AML-193 (cell line): ENCODE measurements around the gene ELK3.

Source experiments
- DNase-seq, 2 experiments: peaks; one replicate each; lab custom pipeline; 2025; lab: John Stamatoyannopoulos, UW

Gene ELK3

GRCh38 chr12:96189781-96190180 is 4.4 kb upstream of the ELK3 start:
- DNase-seq = no peak

DNA sequence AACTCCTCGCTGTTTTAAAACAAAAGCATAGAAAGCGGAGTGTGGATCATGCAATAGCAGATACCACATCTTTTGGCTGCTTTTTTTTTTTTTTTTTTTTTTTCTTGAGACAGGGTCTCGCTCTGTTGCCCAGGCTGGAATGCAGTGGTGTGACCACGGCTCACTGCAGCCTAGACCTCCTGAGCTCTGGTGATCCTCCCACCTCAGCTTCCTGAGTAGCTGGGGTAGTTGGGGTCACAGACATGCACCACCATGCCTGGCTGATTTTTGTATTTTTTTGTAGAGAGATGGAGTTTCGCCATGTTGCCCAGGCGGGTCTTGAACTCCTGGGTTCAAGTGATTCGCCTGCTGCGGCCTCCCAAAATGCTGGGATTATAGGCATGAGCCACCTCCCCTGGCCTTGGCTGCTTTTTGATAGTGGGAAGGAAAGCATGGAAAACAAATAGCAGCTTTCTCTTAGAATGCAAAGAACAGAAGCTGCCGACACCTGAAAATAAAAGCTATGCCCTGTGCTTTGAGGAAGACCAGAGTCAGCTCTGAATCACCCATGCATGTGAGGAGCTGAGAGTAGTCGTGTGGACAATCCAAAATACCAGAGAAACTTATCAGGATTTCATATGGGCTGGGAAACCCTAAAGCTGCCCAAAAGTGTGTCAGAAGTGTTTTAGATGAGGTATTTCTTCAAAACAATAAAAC is 3.6 kb upstream of the ELK3 start:
- no peak for DNase-seq

DNA sequence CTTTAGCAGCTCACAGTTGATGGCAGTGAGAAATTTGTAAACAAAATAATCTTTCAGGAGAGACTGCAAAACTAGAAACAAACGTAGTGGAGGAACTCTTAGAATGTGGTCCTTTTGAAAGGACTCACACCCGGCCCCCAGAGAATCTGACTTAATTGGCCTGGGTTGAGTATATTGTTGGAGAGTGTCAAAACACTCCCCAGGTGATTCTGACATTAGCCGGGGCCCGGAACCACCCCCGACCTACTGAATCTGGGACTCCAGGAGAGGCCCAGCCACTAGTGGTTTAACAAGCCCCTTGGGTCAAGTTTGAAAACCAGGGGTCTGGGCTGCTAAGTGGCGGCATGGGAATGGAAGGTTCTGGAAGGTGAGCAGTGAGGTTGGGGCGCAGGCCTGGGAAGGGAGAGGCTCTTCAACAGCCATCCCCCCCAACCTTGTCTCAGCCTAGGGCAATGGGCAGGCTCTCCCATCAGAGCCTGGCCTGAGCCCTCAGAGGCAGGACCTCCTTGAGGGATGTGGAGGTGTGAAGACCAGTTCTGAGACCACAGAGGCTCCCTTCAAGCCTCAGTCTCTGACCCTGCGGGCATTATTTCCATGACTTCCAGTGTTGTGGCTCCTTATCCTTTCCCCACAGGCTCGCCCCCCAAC is 1.1 kb upstream of the ELK3 start:
- DNase-seq = no peak

GRCh38 chr12:96194576-96194889 is 358 bp downstream of the ELK3 start:
- no peak for DNase-seq

DNA sequence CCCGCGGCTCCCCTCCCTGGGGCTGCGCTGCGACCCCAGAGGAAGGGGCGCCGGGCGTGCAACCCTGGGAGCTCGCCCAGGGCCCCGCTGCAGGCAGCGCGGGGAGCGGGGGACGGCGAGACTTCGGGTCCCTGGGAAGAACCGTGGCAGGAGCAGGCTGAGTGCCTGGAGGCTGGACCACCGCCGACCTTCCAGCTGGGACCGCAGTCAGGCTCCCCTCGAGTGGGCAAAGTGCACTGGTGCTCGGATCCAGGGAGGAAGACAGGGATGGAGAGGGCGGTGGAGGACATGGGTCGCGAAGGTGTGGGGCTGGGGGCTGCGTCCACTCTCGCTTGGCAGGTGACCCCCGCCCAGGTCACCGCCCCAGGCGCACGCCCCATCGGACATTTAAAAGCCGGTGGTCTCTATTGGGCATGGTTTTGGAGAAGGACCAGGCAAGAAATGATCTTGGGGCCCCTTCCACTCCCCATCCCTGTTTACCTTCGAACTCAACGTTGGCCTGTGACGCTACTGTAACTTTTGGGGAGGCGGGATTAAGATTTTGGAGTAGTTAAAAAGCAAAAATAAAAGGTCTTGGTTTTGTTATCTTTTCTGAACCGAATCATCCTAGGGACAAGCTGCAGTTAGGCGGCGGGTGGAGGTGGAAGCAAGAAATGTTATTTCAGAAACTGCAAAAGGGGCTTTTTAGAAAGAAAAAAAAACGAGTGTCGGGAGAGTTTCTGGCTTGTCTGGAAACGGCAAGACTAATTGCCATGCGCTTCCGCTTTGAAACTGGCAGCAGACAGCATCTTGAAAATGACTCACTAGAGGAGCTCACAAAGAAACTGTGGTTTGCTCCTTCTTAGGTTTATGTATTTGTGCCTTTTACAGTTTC is 1.0 kb downstream of the ELK3 start:
- peak; percentile 55 to 70 for DNase-seq

DNA sequence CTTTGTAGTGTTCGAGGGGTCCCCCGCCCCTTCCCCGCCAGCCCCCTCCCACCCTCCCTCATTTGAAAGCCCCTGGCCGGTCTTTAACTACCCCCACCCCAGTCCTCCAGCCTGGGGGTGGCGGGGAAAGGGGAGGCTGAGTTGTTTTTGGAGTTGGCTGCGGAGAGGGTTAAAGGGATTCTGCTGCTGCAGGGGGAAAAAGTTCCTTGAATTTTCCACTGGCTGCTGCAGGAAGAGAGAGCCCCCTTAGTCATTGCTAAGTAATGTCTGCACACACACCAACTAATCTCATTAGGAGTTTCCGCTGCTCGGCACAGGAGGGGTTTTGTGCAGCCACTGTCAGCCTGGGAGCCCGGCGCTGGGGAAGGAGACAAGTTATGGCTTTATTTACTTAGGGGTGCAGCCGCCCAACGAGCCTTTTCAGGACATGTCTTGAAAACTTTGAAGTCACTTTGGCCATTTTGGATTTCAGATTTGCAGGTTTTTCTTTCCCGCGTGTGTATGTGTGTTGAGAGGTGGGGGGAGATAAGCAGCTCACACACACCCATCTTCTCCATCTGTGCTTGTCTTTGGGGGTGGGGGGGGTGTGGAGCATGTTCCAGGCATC is 1.8 kb downstream of the ELK3 start:
- DNase-seq = peak in 1 of 2 experiments; percentile 27

- DNase-seq = peak in 1 of 2 experiments; percentile 5
Measured at GRCh38 chr12:96196781-96197180, 2.6 kb downstream of the ELK3 start.

DNA sequence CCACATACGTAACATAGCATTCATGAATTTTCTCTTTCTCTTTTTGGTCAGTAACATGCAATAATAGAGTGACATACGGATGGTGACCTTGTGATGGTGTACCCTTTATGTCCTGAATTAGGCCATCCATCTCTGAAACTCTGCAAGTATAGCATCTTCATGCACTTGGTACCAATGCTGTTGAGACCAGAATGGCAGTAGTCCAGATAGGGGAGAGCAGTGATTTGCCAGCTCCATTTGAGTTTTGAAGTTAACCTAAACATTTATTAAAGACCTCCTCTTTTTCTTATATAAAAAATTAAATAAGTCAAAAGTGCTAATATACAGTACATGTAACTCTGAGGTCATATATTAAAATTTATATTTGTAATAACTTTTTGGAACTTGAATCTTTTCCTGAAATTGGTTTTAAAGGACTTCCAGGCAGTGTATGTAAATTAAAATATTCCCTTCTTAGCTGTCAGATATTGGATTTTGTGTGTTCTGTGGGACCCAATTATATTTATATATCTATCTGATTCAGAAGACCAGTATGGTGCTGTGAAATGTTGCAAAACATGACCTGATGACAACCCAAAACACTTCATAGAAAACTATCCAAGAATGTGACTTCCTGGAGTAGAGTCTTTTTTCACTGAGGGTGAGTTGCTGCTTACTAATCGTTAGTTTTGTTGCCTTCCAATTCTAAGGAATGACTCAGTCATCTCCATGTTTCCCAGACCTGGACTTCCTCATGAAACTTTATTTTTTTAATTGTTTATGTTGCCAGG is 3.5 kb downstream of the ELK3 start:
- DNase-seq = no peak

GRCh38 chr12:96198965-96199364 is 4.8 kb downstream of the ELK3 start:
- DNase-seq = peak; percentile 7 to 43

- DNase-seq = no peak
Measured at GRCh38 chr12:96199464-96199863, 5.3 kb downstream of the ELK3 start.

DNA sequence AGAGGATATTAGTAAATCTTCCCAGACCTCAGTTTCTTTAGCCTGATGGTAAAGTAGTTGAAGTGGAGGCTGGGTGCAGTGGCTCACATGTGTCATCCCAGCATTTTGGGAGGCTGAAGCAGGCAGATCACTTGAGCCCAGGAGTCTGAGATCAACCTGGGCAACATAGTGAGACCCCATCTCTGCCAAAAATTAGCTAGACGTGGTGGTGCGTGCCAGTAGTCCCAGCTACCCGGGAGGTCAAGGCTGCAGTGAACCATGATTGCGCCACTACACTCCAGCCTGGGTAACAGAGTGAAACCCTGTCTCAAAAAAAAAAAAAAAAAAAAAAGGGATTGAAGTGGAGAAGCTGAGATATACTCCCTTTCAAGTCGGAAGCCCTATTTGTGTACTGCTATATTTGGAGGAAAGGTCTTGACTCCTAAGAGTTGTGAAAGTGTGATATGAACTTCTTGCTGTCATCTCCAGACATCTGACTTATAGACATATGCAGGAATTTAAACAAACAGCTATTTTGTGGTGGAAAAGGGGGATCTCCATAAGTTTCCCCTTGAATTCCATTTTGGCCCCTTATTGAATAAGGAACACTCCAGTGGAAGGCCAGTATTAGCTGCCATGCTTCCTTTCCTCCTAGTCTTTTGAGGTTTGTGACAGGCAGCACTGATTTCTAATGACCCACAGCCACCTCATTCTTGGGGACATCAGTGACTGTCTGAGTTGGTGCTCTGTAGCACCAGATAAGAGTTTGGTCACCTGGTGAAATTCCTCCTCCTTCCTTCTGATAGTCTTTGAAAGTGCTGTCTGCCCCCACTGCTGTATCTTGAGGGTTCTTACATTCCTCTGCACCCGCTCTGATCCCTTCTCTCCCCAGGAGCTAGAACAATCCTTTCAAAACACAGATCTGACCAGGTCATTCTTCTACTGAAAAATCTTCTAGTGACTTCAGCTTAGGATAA is 7.4 kb downstream of the ELK3 start:
- DNase-seq = no peak

DNA sequence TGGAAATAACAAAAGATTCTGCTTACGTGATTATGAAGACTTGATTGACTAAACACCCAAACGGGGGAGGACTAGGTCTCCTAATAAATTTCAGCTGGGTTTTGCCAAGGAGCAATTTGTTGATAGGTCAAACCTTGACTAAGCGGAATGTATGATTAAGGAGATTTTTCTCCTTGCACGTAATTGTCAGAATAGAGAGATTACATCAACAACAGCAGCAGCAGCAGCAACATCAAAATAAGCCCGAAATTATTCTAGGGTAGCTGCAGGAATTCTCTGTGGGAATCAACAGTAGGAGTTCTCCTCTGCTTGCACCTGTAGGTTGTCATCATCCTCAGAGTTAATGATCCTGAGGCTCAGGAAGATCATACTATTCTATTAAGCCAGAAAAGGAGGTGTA is 10.2 kb downstream of the ELK3 start:
- DNase-seq = no peak

DNA sequence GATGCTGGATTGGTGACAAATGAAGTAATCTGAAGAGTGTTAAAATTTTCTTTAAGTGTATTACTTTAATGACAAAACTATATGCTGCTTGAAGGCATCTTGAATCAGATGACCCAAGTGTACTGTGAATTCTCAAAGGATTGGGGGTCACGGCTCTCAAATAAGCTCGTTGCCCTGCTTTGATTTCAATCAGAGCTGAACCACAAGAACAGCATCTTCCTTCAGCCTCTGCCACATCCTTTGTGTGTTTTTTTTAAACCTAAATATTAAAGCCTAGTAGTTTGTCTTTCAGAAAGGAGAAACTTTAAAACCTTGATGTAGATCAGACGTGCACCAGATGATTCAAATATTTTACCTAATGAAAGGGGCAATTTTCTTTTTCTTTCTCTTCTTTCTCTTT is 11.7 kb downstream of the ELK3 start:
- no peak for DNase-seq

GRCh38 chr12:96206936-96207662 is 12.9 kb downstream of the ELK3 start:
- DNase-seq = no peak

DNA sequence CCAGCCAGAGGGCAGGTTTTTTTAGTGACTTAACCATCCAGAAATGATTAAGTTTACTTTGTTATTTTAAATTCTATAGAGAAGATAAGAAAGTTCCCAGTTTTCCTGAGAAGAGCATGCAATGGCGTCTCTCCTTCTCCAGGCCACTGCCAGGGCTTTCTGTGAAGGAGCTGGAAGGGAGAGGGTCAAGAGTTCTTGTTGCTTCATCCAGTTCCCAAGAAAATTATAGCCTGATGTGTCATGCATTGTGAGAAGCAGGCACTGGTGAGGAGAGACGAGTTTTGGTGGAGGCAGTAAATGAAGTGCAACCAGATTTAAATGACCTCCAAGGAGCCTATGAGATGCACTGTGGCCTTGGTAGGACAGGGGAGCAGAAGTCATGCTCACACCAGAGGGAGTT is 14.2 kb downstream of the ELK3 start:
- DNase-seq = no peak

GRCh38 chr12:96208801-96209549 is 14.8 kb downstream of the ELK3 start:
- no peak for DNase-seq

DNA sequence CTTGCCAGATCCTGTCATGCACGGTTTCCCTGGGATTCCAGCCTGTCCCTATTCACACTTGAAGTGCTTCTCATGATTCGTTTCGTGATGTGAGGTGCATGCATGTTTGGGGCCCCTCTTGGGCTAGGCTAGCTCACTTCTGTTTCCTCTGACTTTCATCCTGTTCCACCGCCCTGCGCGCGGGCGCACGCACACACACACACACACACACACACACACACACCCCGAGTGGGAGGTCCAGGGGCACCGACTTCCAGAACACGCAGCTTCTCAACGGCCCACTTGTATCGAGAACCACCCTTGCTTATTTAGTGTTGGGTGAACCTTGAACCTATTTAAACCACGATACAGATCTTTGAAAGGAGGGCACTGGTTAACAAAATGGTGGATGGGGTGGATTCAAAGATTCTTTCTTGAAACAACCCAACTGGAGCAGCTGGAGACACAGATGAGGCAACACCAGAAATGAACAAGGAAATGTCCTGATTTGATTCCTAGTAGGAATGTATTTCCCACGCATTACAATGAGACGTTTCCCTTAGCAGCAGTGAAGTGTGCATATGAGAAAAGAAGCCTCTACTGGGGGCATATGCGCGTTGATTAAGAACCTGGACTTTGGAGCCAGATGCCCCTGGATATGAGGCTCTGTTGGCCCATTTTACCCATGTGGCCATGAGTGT is 16.3 kb downstream of the ELK3 start:
- no peak for DNase-seq

GRCh38 chr12:96211988-96212387 is 17.8 kb downstream of the ELK3 start:
- DNase-seq = peak; percentile 50 to 61
